SU-DHL-6 (cell line): ENCODE measurements around the gene SKIL.
"Not testable (repeated sequence)": the region's sequence is repeated elsewhere in the genome, so short reads cannot be mapped to it uniquely, and the experiment has no call there.

Experiments used
- H2AFZ ChIP-seq: fragments of 200-600 bp; sonication (generic); 2 replicates; pipeline ENCODE4 v1.6.1; 2014; ENCODE audit warnings: low read depth, mild to moderate bottlenecking, moderate library complexity, mixed read lengths, antibody characterized with exemption, low read length; ENCODE audit not compliant: severe bottlenecking
- H3F3A ChIP-seq: fragments of 200-600 bp; shearing (Covaris generic); 2 replicates; pipeline ENCODE4 v1.6.0; 2016; ENCODE audit warnings: antibody characterized with exemption, mild to moderate bottlenecking; ENCODE audit not compliant: insufficient read depth
- H3K27ac ChIP-seq: fragments of 200-600 bp; sonication (generic); 2 replicates; pipeline ENCODE4 v1.5.1; 2016; ENCODE audit warnings: low read depth, mild to moderate bottlenecking, low read length, moderate library complexity, mixed read lengths
- H3K27me3 ChIP-seq: fragments of 200-600 bp; sonication (generic), shearing (Covaris generic); 2 replicates; pipeline ENCODE4 v1.6.0; 2014; ENCODE audit warnings: mild to moderate bottlenecking, low read length
- H3K36me3 ChIP-seq: fragments of 200-600 bp; sonication (generic); 2 replicates; pipeline ENCODE4 v1.6.1; 2014; ENCODE audit warnings: mild to moderate bottlenecking, low read length, mixed read lengths
- H3K4me2 ChIP-seq: fragments of 300-600, 200-600 bp; shearing (Covaris generic), sonication (generic); 2 replicates; pipeline ENCODE4 v1.6.0; 2014; ENCODE audit warnings: low read length, low read depth, mild to moderate bottlenecking; ENCODE audit not compliant: poor library complexity, severe bottlenecking
- H3K4me3 ChIP-seq: fragments of 200-600 bp; sonication (generic); 2 replicates; pipeline ENCODE4 v1.5.1; 2014; ENCODE audit warnings: antibody characterized with exemption, low read length, mild to moderate bottlenecking, mixed read lengths; ENCODE audit not compliant: insufficient read depth, poor library complexity, severe bottlenecking
- H3K79me2 ChIP-seq: fragments of 200-600 bp; sonication (generic); 2 replicates; pipeline ENCODE4 v1.6.1; 2014; ENCODE audit warnings: mild to moderate bottlenecking, low read length, moderate library complexity; ENCODE audit not compliant: insufficient read depth
- H3K9ac ChIP-seq: fragments of 200-600 bp; sonication (generic); 2 replicates; pipeline ENCODE4 v1.7.0; 2014; ENCODE audit warnings: mild to moderate bottlenecking, low read length
- H3K9me2 ChIP-seq: fragments of 200-600 bp; sonication (generic); replicated peaks from 2 replicates; pipeline ENCODE4 v1.6.1; 2014; ENCODE audit warnings: low read length; ENCODE audit not compliant: insufficient read depth
- H3K9me3 ChIP-seq: fragments of 200-600 bp; sonication (generic); 2 replicates; pipeline ENCODE4 v1.6.1; 2014; ENCODE audit warnings: low read length, mixed read lengths; ENCODE audit not compliant: insufficient read depth
- H4K20me1 ChIP-seq: fragments of 200-600 bp; sonication (generic); 2 replicates; pipeline ENCODE4 v1.6.1; 2014; ENCODE audit warnings: low read depth, mild to moderate bottlenecking, antibody characterized with exemption, low read length, moderate library complexity, mixed read lengths
- EZH2phosphoT487 ChIP-seq: fragments of 200-600 bp; sonication (generic), shearing (Covaris generic); conservative IDR thresholded peaks from 2 replicates; pipeline ENCODE4 v1.6.1; 2018; ENCODE audit warnings: mild to moderate bottlenecking, antibody characterized with exemption, low read length, moderate library complexity, mixed read lengths
- TF ChIP-seq, protein P1 (sequence below): fragments of 200-600 bp; sonication (generic); IDR thresholded peaks from one replicate; pipeline ENCODE4 v1.5.1; 2017; ENCODE audit warnings: antibody characterized with exemption, mild to moderate bottlenecking, low read length, moderate library complexity; ENCODE audit not compliant: insufficient read depth, poor library complexity, severe bottlenecking

The SKIL gene

DNA sequence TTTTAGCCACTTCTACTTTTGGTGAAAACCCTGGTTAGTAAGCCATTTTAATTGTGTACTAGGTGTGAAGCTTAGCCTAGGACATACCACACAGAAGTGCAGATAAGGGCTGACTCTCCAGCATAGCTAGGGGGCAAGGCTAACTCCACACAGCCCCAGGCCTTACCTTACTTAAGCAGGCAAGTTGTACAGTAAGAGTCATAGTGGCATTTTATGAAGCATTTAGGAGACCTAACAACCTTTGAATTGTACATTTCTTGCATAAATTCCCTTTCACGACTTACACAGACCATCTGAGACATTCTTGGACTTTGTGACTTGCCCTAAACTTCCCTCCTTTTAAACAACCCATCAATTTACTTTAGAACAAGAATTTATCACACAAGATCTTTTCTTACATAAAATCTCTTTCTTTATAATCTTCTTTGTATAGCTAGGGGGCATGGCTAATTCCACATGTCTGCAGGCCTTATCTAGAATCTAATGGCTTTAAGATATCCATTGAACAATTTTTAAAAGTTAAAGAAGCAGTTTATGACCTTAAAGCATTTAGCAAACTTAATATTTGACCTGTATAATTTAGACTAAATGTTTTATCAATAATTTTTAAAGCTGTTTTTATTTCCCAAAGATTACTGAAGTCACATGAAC lies 18.7 kb upstream of the SKIL start:
- TF ChIP-seq, protein P1, sequence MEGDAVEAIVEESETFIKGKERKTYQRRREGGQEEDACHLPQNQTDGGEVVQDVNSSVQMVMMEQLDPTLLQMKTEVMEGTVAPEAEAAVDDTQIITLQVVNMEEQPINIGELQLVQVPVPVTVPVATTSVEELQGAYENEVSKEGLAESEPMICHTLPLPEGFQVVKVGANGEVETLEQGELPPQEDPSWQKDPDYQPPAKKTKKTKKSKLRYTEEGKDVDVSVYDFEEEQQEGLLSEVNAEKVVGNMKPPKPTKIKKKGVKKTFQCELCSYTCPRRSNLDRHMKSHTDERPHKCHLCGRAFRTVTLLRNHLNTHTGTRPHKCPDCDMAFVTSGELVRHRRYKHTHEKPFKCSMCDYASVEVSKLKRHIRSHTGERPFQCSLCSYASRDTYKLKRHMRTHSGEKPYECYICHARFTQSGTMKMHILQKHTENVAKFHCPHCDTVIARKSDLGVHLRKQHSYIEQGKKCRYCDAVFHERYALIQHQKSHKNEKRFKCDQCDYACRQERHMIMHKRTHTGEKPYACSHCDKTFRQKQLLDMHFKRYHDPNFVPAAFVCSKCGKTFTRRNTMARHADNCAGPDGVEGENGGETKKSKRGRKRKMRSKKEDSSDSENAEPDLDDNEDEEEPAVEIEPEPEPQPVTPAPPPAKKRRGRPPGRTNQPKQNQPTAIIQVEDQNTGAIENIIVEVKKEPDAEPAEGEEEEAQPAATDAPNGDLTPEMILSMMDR: no peak
- TF ChIP-seq EZH2phosphoT487: no peak
- H3F3A ChIP-seq: no peaks in the 10 kb centered on the region
- H3K9me3 ChIP-seq: peaks cover 5% of the 10 kb centered on the region; the same call in 1 of the 2 replicates
- no peak overlapping the region for H3K4me3 ChIP-seq
- no peaks in the 10 kb centered on the region for H3K27me3 ChIP-seq
- no peaks in the 10 kb centered on the region for H4K20me1 ChIP-seq
- 0 out of 2 replicates have a peak, but pooled peaks cover 4% of the 10 kb centered on the region for H3K36me3 ChIP-seq
- no peak overlapping the region for H3K27ac ChIP-seq
- no peaks in the 10 kb centered on the region for H3K9me2 ChIP-seq
- no peak overlapping the region for H2AFZ ChIP-seq
- no peak overlapping the region for H3K9ac ChIP-seq
- no peaks in the 10 kb centered on the region for H3K79me2 ChIP-seq
- no peak overlapping the region for H3K4me2 ChIP-seq

DNA sequence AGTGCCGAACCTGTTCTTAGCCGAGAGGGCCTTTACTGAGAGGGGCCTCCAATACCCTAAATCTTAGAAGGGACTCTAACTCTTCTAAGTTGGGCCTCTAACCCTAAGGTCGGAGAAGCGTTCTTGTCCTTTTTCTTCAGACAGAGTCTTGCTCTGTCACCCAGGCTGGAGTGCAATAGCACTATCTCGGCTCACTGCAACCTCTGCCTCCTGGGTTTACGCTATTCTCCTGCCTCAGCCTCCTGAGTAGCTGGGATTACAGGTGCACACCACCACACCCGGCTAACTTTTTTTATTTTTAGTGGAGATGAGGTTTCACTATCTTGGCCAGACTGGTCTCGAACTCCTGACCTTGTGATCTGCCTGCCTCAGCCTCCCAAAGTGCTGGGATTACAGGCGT lies 15.2 kb upstream of the SKIL start:
- not testable (repeated sequence) for H3K27me3 ChIP-seq, H3K4me2 ChIP-seq, H3K4me3 ChIP-seq, H3K9me2 ChIP-seq, H3K36me3 ChIP-seq, H3K9me3 ChIP-seq, H3K9ac ChIP-seq, H3K79me2 ChIP-seq, H3K27ac ChIP-seq, H4K20me1 ChIP-seq, H3F3A ChIP-seq, H2AFZ ChIP-seq

DNA sequence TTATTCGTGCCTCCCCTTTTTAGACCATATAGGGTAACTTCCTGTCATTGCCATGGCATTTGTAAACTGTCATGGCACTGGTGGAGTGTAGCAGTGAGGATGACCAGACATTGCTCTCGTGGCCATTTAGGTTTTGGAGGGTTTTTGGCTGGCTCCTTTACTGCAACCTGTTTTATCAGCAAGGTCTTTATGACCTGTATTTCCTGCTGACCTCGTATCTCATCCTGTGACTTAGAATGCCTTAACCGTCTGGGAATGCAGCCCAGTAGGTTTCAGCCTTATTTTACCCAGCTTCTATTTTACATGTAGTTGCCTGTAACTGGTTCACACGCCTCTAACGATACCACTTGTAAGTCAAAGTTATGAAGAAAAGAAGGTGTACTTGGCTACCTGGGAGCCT lies 13.7 kb upstream of the SKIL start:
- H3K4me2 ChIP-seq, H3K27ac ChIP-seq, H3K79me2 ChIP-seq: not testable (repeated sequence)

DNA sequence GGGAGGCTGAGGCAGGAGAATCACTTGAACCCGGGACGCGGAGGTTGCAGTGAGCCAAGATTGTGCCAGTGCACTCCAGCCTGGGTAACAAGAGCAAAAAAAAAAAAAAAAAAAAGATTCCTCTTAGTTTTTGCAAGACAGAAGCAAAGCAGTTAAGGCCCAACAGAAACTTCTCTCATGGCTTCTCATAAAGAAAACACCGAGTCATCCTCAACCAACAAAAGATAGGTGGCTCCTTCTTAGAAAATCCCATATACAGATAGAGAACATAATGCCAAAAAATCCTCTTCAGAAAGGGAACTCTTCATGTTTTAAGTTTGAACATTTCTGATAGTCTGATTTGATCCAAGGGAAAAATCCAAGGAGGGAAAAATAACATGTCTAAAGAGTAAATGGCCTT lies 12.5 kb upstream of the SKIL start:
- no peaks in the 10 kb centered on the region for H3K9me2 ChIP-seq
- H2AFZ ChIP-seq: no peak overlapping the region
- H3K4me3 ChIP-seq: no peak overlapping the region
- no peaks in the 10 kb centered on the region for H3K36me3 ChIP-seq
- H3K27ac ChIP-seq: no peak overlapping the region
- no peaks in the 10 kb centered on the region for H3F3A ChIP-seq
- H3K4me2 ChIP-seq: no peak overlapping the region
- H3K9ac ChIP-seq: no peak overlapping the region
- H3K27me3 ChIP-seq: no peaks in the 10 kb centered on the region
- H4K20me1 ChIP-seq: no peaks in the 10 kb centered on the region
- TF ChIP-seq, protein P1: no peak
- no peak for TF ChIP-seq EZH2phosphoT487
- H3K9me3 ChIP-seq: no peaks in the 10 kb centered on the region
- no peaks in the 10 kb centered on the region for H3K79me2 ChIP-seq

More for the DNA sequence above, 13.7 kb upstream of the SKIL start:
- H3K9me3 ChIP-seq, H2AFZ ChIP-seq, H3K27me3 ChIP-seq, H3F3A ChIP-seq, H3K9me2 ChIP-seq, H3K9ac ChIP-seq, H4K20me1 ChIP-seq, H3K36me3 ChIP-seq, H3K4me3 ChIP-seq: not testable (repeated sequence)
